HCT116 (cell line): ENCODE results near the gene MYL5. TPM values are rescaled to one million over a fixed set of nuclear protein-coding genes. Genes with fewer than 3 reads are reported as not detected.

Experiments used
- ATAC-seq: fragments of 200-7000 bp; cut with Tn5 transposase; 2 replicates; pipeline ENCODE4 v1.9.1; 2020; ENCODE audit warnings: mild to moderate bottlenecking, moderate library complexity
- BruUV-seq: library from RNA; stranded (reverse); fragments of 400-500 nt; replicated peaks from 2 replicates; lab custom pipeline; 2021; lab: Mats Ljungman, UMichigan
- CTCF ChIA-PET: fragments of 300-600 bp; sonication (Branson Sonifier 250); formaldehyde crosslinking; loops from one replicate; lab custom pipeline; 2021; ENCODE audit warnings: antibody characterized with exemption; lab: Charles Lee
- POLR2A ChIA-PET: fragments of 300-600, 350-600 bp; sonication (Branson Sonifier 250); formaldehyde crosslinking; loops from one replicate; lab custom pipeline; 2021; ENCODE audit warnings: antibody characterized with exemption; lab: Charles Lee
- RAD21 ChIA-PET, 2 experiments: fragments of 300-600 bp; sonication (Branson Sonifier 250); formaldehyde crosslinking; loops; one replicate each; lab custom pipeline; 2023; ENCODE audit warnings: low total read pairs in 2 of 2; ENCODE audit not compliant: uncharacterized antibody in 2 of 2, unreplicated experiment in 2 of 2, low non-redundant PET in 1 of 2; lab: Charles Lee
- DNase-seq: peaks from one replicate; pipeline ENCODE4 v3.0.0-alpha.2; 2010; ENCODE audit warnings: low read depth, low spot score
- H2AFZ ChIP-seq: fragments of 200-600 bp; shearing (Covaris generic), sonication (generic); 2 replicates; pipeline ENCODE4 v1.6.1; 2017; ENCODE audit warnings: low read depth, mixed run types, mixed read lengths, antibody characterized with exemption, low read length; ENCODE audit not compliant: poor library complexity, severe bottlenecking
- H3K27ac ChIP-seq: 2 replicates; pipeline ENCODE4 v1.5.1; 2012; ENCODE audit warnings: low read depth, low read length
- H3K27me3 ChIP-seq: fragments of 200-600 bp; sonication (generic); 2 replicates; pipeline ENCODE4 v1.6.1; 2016; ENCODE audit warnings: mixed run types, low read length, mixed read lengths; ENCODE audit not compliant: insufficient read depth
- H3K36me3 ChIP-seq, 2 experiments: fragments of 200-500 bp in 1 of 2; fragments of 200-600 bp in 1 of 2; sonication (Bioruptor generic) in 1 of 2; sonication (generic) in 1 of 2; 2 replicates each; pipeline versions ENCODE4 v1.5.1 to v1.6.1; 2014 to 2016; ENCODE audit warnings: low read length in 2 of 2, inconsistent platforms in 1 of 2, mixed read lengths in 1 of 2, mixed run types in 1 of 2; ENCODE audit not compliant: insufficient read depth in 2 of 2, control insufficient read depth in 1 of 2
- H3K4me1 ChIP-seq, 2 experiments: fragments of 200-600 bp in 1 of 2; sonication (generic) in 1 of 2; 2 replicates each; pipeline versions ENCODE4 v1.5.1 to v1.6.1; 2012 to 2017; ENCODE audit warnings: low read length in 2 of 2, inconsistent platforms in 1 of 2, mild to moderate bottlenecking in 1 of 2, mixed read lengths in 1 of 2, mixed run types in 1 of 2, moderate library complexity in 1 of 2; ENCODE audit not compliant: insufficient read depth in 2 of 2, control insufficient read depth in 1 of 2
- H3K4me2 ChIP-seq: fragments of 200-600 bp; sonication (generic); 2 replicates; pipeline ENCODE4 v1.6.1; 2017; ENCODE audit warnings: mixed run types, low read length, mixed read lengths
- H3K4me3 ChIP-seq, 2 experiments: fragments of 200-600 bp in 1 of 2; sonication (generic) in 1 of 2; replicated peaks in 1 of 2; 2 replicates each; pipeline ENCODE4 v1.5.1; 2011 to 2016; ENCODE audit warnings: low read length in 2 of 2, control low read depth in 1 of 2, low read depth in 1 of 2, mild to moderate bottlenecking in 1 of 2, mixed read lengths in 1 of 2, mixed run types in 1 of 2
- H3K79me2 ChIP-seq: fragments of 200-600 bp; sonication (generic); 2 replicates; pipeline ENCODE4 v1.6.1; 2017; ENCODE audit warnings: mild to moderate bottlenecking, mixed run types, low read length, moderate library complexity, mixed read lengths; ENCODE audit not compliant: insufficient read depth
- H3K9ac ChIP-seq: fragments of 200-600 bp; sonication (generic); 2 replicates; pipeline ENCODE4 v1.6.1; 2016; ENCODE audit warnings: low read length, mixed read lengths
- H3K9me2 ChIP-seq: fragments of 200-600 bp; sonication (generic), shearing (Covaris generic); 2 replicates; pipeline ENCODE4 v1.6.1; 2017; ENCODE audit warnings: mixed run types, mild to moderate bottlenecking, moderate library complexity; ENCODE audit not compliant: insufficient read depth
- H3K9me3 ChIP-seq, 2 experiments: fragments of 200-500 bp in 1 of 2; fragments of 200-600 bp in 1 of 2; sonication (Bioruptor generic) in 1 of 2; sonication (generic) in 1 of 2; 2 replicates each; pipeline ENCODE4 v1.6.1; 2014 to 2017; ENCODE audit warnings: low read length in 2 of 2, mixed read lengths in 2 of 2, inconsistent platforms in 1 of 2, low read depth in 1 of 2, mild to moderate bottlenecking in 1 of 2, mixed run types in 1 of 2, moderate library complexity in 1 of 2; ENCODE audit not compliant: control insufficient read depth in 1 of 2, insufficient read depth in 1 of 2
- H4K20me1 ChIP-seq: fragments of 200-600 bp; sonication (generic), shearing (Covaris generic); 2 replicates; pipeline ENCODE4 v1.6.1; 2017; ENCODE audit warnings: mixed run types, mild to moderate bottlenecking, moderate library complexity; ENCODE audit not compliant: insufficient read depth
- CEBPB ChIP-seq: IDR thresholded peaks from 2 replicates; pipeline ENCODE4 v1.6.1; 2012; ENCODE audit warnings: low read depth
- EGR1 ChIP-seq: IDR thresholded peaks from 2 replicates; pipeline ENCODE4 v1.6.1; 2012; ENCODE audit warnings: low read depth
- ELF1 ChIP-seq: IDR thresholded peaks from 2 replicates; pipeline ENCODE4 v1.6.1; 2012; ENCODE audit warnings: low read depth, borderline replicate concordance
- EZH2 ChIP-seq: fragments of 200-600 bp; sonication (generic); IDR thresholded peaks from 2 replicates; pipeline ENCODE4 v1.6.1; 2017; ENCODE audit warnings: antibody characterized with exemption, mixed run types
- EZH2phosphoT487 ChIP-seq: fragments of 200-600 bp; IDR thresholded peaks from 2 replicates; pipeline ENCODE4 v1.6.1; 2018; ENCODE audit warnings: antibody characterized with exemption, borderline replicate concordance
- POLR2A ChIP-seq: IDR thresholded peaks from 2 replicates; pipeline ENCODE4 v1.7.0; 2011; ENCODE audit warnings: borderline replicate concordance; ENCODE audit not compliant: insufficient read depth, insufficient read length; ENCODE audit errors: extremely low read depth
- RAD21 ChIP-seq: IDR thresholded peaks from 2 replicates; pipeline ENCODE4 v1.6.1; 2012; ENCODE audit warnings: low read depth, mild to moderate bottlenecking
- SP1 ChIP-seq: IDR thresholded peaks from 2 replicates; pipeline ENCODE4 v1.6.1; 2012; ENCODE audit warnings: low read depth
- TCF7L2 ChIP-seq: IDR thresholded peaks from 2 replicates; pipeline ENCODE4 v1.7.0; 2011; ENCODE audit warnings: borderline replicate concordance, inconsistent platforms; ENCODE audit not compliant: insufficient read depth, insufficient read length; ENCODE audit errors: extremely low read depth
- ZNF274 ChIP-seq: fragments of 200-500 bp; sonication (Bioruptor generic); IDR thresholded peaks from 2 replicates; pipeline ENCODE4 v1.6.1; 2014; ENCODE audit warnings: mild to moderate bottlenecking, low read depth, low read length, inconsistent platforms
- intact Hi-C: fragments of 100-400 bp; cut with micrococcal nuclease; formaldehyde crosslinking; loops from 2 replicates; pipeline ENCODE4 v1.10.0; 2022
- total RNA-seq: library from RNA; stranded (reverse); gene quantifications from one replicate; pipeline ENCODE4 v1.2.1, GENCODE V29; 2021; ENCODE audit not compliant: unreplicated experiment
- TF ChIP-seq, protein P1 (sequence below): IDR thresholded peaks from 2 replicates; pipeline ENCODE4 v1.6.1; 2011; ENCODE audit warnings: mild to moderate bottlenecking, low read length, moderate library complexity; ENCODE audit not compliant: insufficient replicate concordance; ENCODE audit errors: extremely low read depth
- TF ChIP-seq, protein P2 (sequence below): IDR thresholded peaks from 2 replicates; pipeline ENCODE4 v1.6.1; 2012

The MYL5 gene
- total RNA-seq, 1 experiment from 2014 or later = 14.0 TPM

DNA sequence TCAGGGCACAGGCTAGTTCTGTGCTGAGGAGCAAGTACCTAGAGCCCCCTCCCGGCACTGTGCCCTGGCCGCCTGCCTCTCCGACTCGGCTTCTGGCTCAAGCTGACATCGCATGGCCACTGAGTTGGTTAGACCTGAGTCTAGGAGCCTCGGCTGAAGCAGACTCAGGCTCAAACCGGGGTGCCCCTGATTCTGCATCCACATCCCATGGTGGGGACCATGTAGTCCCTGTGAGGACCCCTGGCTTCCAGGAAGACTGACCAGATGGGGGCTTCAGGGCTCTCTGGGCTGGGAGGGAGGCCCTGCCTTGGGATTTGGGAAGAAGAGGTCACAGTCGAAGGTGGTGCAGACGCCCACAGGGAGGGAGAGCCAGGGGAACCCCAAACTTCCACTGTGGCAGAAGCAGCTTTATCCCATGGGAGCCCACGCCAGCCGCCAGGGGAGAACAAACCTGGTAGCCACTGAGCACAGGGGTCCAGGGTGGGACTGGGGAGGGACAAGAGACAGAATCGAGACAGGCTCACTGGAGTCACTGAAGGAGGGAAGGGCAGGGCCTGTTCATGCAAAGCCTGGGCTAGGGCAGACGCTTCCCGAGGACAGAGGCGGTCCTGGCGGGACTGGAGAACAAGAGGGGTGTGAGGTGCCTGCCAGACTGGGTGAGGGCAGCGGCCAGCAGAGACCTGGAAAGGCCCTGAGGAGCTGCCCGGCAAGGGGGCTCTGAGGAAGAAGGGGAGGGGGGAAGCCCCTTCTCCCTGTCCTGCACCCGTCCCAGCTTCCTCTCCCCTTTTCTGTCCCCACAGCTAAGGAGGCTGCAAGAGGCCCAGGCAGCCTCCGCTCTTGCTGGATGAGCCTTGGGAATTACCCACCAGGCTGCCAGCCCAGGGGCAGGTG, 47.9 kb upstream of the MYL5 start:
- TF ChIP-seq, protein P1, sequence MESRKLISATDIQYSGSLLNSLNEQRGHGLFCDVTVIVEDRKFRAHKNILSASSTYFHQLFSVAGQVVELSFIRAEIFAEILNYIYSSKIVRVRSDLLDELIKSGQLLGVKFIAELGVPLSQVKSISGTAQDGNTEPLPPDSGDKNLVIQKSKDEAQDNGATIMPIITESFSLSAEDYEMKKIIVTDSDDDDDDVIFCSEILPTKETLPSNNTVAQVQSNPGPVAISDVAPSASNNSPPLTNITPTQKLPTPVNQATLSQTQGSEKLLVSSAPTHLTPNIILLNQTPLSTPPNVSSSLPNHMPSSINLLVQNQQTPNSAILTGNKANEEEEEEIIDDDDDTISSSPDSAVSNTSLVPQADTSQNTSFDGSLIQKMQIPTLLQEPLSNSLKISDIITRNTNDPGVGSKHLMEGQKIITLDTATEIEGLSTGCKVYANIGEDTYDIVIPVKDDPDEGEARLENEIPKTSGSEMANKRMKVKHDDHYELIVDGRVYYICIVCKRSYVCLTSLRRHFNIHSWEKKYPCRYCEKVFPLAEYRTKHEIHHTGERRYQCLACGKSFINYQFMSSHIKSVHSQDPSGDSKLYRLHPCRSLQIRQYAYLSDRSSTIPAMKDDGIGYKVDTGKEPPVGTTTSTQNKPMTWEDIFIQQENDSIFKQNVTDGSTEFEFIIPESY = no peak
- TF ChIP-seq EGR1 = no peak
- no peak for TF ChIP-seq CEBPB
- TF ChIP-seq POLR2A = no peak
- TF ChIP-seq, protein P2, sequence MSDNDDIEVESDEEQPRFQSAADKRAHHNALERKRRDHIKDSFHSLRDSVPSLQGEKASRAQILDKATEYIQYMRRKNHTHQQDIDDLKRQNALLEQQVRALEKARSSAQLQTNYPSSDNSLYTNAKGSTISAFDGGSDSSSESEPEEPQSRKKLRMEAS = no peak
- TF ChIP-seq RAD21 = no peak
- no peak for TF ChIP-seq SP1
- TF ChIP-seq ELF1 = no peak
- no peak for TF ChIP-seq EZH2phosphoT487
- TF ChIP-seq EZH2 = no peak
- no peak for TF ChIP-seq TCF7L2
- TF ChIP-seq ZNF274 = no peak
- ChIA-PET CTCF (no interaction called here), RAD21 (no interaction called here), POLR2A (no interaction called here)
- Histone ChIP-seq H3K79me2 (no peaks in the 10 kb centered on the region), H3K9ac (no peak overlapping the region), H3K9me3 (no peaks in the 10 kb centered on the region; a peak in 1 of 4 replicates), H3K4me3 (no peak overlapping the region), H3K27me3 (no peaks in the 10 kb centered on the region), H3K36me3 (no peaks in the 10 kb centered on the region), H3K27ac (no peak overlapping the region), H4K20me1 (no peaks in the 10 kb centered on the region), H3K9me2 (no peaks in the 10 kb centered on the region), H2AFZ (no peak overlapping the region), H3K4me2 (no peak overlapping the region), H3K4me1 (no peaks in the 10 kb centered on the region)
- no TSS peak for BruUV-seq
- intact Hi-C loops = no loop called here
- DNase-seq (no peak), ATAC-seq (no peak)
